ENCODE results near the gene MBD3L4.
"Not testable (repeated sequence)": the region's sequence is repeated elsewhere in the genome, so short reads cannot be mapped to it uniquely, and the experiment has no call there.

MBD3L4 gene

DNA sequence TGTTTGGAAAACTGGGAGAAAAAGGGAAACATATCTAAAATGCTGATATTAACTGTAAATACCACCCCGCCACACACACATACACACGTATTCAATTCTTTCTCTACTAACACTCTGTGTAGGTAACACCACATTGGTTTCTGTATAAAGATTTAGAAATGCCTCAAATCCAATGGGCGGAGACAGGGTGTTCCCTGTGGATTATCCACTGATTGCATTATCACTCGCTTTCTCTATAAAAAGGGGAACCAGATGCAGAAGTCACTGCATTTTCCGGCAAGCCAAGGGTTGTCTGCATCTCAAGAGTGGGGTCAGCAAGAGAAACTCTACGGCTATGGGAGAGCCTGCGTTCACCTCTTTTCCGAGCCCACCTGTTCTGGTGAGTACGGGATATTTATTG, 9.7 kb downstream of the MBD3L4 start, which contains the start of gene MBD3L5:
Gene MBD3L5, plus strand, starts transcription at position 301 of the 400 bp plus-strand sequence. Its CDS starts 34 bp downstream, at position 335.
- not testable (repeated sequence) for H3K27ac ChIP-seq (ENCODE audit: low read length); H3K9me3 ChIP-seq (ENCODE audit: insufficient read depth, low read depth, low read length)

DNA sequence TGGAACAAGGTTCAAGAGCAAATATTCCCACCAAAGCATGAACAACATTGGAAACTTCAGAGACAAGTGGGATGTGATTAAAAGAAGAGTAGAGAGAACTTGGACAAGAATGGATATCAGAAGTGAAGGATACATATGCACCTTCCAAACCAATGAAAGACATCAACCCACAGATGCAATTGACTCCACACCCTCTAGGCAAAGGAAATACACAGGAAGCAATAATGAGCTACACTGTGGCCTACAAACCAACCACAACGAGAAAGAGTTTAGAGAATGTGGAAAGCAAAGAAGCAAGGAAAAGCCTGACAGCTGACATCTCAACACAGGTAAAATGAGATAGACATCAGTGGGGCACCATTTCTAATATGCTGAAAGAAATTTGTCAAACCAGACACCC, 11.2 kb downstream of the MBD3L4 start:
- H3K4me3 ChIP-seq (ENCODE audit: low read length); H3K27me3 ChIP-seq (ENCODE audit: insufficient read depth, low read length); H3K4me1 ChIP-seq (ENCODE audit: insufficient read depth, low read length); H3K9ac ChIP-seq (ENCODE audit: low read depth, low read length); H3K36me3 ChIP-seq (ENCODE audit: insufficient read depth, low read depth, low read length); H3K27ac ChIP-seq (ENCODE audit: low read length); H3K9me3 ChIP-seq (ENCODE audit: insufficient read depth, low read depth, low read length): not testable (repeated sequence)

More for the DNA sequence above, 9.7 kb downstream of the MBD3L4 start, which contains the start of gene MBD3L5:
- not testable (repeated sequence) for H3K27me3 ChIP-seq (ENCODE audit: insufficient read depth, low read length); H3K9ac ChIP-seq (ENCODE audit: low read depth, low read length); H3K4me3 ChIP-seq (ENCODE audit: low read length); H3K36me3 ChIP-seq (ENCODE audit: insufficient read depth, low read depth, low read length); H3K4me1 ChIP-seq (ENCODE audit: insufficient read depth, low read length)

DNA sequence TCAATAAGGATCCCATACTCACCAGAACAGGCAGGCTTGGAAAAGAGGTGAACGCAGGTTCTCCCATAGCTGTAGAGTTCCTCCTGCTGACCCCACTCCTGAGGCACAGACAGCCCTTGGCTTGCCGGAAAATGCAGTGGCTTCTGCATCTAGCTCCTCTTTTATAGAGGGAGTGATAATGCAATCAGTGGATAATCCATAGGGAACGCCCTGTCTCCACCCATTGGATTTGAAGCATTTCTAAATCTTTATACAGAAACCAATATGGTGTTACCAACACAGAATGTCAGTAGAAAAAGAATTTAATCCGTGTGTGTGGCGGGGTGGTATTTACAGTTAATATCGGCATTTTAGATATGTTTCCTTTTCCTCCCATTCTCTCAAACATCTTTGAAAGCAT, 18.6 kb downstream of the MBD3L4 start, which contains the start of gene MBD3L2B:
Gene MBD3L2B, minus strand, starts transcription at position 101 of the 400 bp plus-strand sequence. Its CDS starts 34 bp downstream, at position 67.
- not testable (repeated sequence) for H3K9ac ChIP-seq (ENCODE audit: low read depth, low read length); H3K27ac ChIP-seq (ENCODE audit: low read length); H3K4me3 ChIP-seq (ENCODE audit: low read length); H3K27me3 ChIP-seq (ENCODE audit: insufficient read depth, low read length); H3K36me3 ChIP-seq (ENCODE audit: insufficient read depth, low read depth, low read length); H3K4me1 ChIP-seq (ENCODE audit: insufficient read depth, low read length)
- H3K9me3 ChIP-seq (ENCODE audit: insufficient read depth, low read depth, low read length) = peaks cover 25% of the 10 kb centered on the region

DNA sequence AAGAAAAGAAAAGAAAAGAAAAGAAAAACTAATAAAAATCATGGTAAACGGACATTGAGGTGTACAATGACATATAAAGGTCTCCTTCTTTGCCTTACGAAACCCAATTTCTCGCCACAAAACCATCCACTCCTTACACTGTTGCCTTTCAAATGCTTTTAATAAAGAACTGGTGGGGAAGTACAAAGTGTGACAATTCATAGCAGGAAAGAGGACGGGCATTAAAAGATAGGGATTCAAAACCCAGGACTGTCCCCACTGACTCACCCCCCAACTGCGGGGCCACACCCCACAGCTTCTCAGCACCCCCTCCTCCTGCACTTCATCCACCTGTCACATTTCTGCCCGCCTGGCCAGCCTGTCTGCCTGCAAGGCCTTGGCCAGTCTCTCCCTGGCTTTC, 21.2 kb downstream of the MBD3L4 start:
- H3K36me3 ChIP-seq (ENCODE audit: insufficient read depth, low read depth, low read length) = no peaks in the 10 kb centered on the region
- no peak overlapping the region for H3K9ac ChIP-seq (ENCODE audit: low read depth, low read length)
- H3K27me3 ChIP-seq (ENCODE audit: insufficient read depth, low read length) = no peaks in the 10 kb centered on the region
- no peak overlapping the region for H3K27ac ChIP-seq (ENCODE audit: low read length)
- H3K9me3 ChIP-seq (ENCODE audit: insufficient read depth, low read depth, low read length) = peaks cover 47% of the 10 kb centered on the region
- H3K4me1 ChIP-seq (ENCODE audit: insufficient read depth, low read length) = no peaks in the 10 kb centered on the region
- no peak overlapping the region for H3K4me3 ChIP-seq (ENCODE audit: low read length)

DNA sequence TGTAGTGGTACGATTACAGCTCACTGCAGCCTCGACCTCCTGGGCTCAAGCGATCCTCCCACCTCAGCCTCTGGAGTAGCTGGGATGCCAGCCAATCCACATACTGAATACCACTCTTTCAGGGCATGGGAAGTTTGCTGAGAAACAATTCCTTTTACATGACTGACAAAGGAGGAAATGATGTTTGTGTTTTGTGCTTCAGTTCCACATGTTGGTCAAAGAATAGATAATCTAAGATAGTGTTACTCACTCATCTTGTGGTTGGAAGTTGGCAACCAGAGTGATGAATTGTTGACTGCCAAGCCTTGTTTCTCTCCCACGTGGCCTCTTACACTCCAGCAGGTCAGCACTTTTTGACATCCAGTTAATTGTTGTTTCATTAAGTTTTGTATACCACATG, 26.3 kb downstream of the MBD3L4 start:
- no peak overlapping the region for H3K9ac ChIP-seq (ENCODE audit: low read depth, low read length)
- no peaks in the 10 kb centered on the region for H3K4me1 ChIP-seq (ENCODE audit: insufficient read depth, low read length)
- H3K4me3 ChIP-seq (ENCODE audit: low read length) = no peak overlapping the region
- H3K27ac ChIP-seq (ENCODE audit: low read length) = no peak overlapping the region
- no peaks in the 10 kb centered on the region for H3K27me3 ChIP-seq (ENCODE audit: insufficient read depth, low read length)
- H3K36me3 ChIP-seq (ENCODE audit: insufficient read depth, low read depth, low read length) = no peaks in the 10 kb centered on the region
- peaks cover 85% of the 10 kb centered on the region for H3K9me3 ChIP-seq (ENCODE audit: insufficient read depth, low read depth, low read length)

DNA sequence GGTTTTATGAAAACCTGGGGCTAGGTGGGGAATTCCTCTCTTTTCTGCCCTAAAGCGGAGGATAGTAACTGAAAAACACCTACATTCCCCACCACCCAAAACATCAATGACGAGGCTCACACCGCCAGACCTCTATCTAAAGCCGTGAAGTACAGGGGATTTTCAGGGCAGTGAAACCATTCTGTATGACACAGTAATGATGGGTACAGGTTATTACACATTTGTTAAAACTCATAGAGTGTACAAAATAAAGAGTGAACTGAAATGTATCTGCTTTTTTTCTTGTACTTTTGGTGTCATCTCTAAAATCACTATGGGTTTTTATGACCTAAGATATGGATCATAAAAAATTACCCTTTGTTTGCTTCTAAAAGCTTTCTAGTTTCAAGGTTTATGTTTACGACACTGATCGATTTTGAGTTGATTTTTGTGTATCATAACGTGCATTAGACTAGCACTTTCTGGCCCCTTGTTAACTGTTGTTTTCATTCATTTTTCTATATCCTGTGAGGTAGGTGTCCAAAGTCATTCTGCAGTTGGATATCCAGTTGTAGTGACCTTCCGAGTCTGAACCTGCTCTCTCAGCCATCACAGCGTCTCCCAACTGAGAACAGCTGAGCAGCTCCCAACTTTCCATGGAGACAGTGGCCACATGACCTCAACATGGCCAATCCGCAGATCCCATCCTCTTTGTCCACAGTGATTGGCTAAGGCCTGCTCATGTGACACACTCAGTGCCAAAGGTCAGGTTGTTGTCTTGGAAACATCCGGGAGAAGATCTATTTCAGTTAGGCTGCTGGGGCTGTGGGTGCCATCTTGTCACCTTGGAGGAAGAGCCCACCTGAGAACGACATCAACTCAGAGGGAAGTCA, 29.0 kb downstream of the MBD3L4 start:
- Histone ChIP-seq H3K4me3 (ENCODE audit: low read length) (no peak overlapping the region), H3K27ac (ENCODE audit: low read length) (no peak overlapping the region), H3K9me3 (ENCODE audit: insufficient read depth, low read depth, low read length) (peaks cover 78% of the 10 kb centered on the region), H3K27me3 (ENCODE audit: insufficient read depth, low read length) (no peaks in the 10 kb centered on the region), H3K9ac (ENCODE audit: low read depth, low read length) (no peak overlapping the region), H3K4me1 (ENCODE audit: insufficient read depth, low read length) (no peaks in the 10 kb centered on the region), H3K36me3 (ENCODE audit: insufficient read depth, low read depth, low read length) (no peaks in the 10 kb centered on the region)

DNA sequence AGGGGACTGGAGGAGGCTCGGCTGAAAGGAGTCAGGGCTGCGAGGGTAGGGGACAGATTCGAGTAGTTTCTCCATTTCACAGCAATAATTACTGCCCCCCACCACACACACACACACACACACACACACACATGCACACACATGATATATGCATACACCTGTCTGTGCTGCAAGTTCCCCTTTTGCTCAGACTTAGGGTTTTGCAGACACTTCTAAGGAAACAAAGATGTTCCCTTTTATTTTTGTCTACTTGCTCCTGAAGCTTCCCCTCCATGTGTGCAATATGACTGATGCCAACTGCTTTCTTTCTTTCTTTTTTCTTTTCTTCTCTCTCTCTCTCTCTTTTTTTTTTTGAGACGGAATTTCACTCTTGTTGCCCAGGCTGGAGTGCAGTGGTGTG, 32.1 kb downstream of the MBD3L4 start:
- Histone ChIP-seq H3K9me3 (ENCODE audit: insufficient read depth, low read depth, low read length) (peaks cover 70% of the 10 kb centered on the region), H3K27ac (ENCODE audit: low read length) (no peak overlapping the region), H3K4me3 (ENCODE audit: low read length) (no peak overlapping the region)

DNA sequence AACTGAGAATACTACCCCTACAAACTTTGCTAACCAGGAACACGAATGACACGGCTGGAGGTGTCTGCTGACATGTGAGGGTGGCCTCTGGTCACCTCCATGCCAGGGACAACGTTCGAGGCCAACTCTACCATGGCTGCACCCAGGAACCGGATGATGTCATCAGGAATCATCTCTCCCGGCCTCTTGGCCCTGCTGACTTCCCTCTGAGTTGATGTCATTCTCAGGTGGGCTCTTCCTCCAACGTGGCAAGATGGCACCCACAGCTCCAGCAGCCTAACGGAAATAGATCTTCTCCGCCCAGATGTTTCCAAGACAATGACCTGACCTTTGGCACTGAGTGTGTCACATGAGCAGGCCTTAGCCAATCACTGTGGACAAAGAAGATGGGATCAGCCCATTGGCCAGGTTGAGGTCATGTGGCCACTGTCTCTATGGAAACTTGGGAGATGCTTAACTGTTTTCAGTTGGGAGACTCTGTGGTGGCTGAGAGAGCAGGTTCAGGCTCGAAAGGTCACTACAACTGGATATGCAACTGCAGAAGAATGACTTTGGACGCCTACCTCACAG, 33.8 kb downstream of the MBD3L4 start:
- Histone ChIP-seq H3K36me3 (ENCODE audit: insufficient read depth, low read depth, low read length) (no peaks in the 10 kb centered on the region), H3K4me3 (ENCODE audit: low read length) (no peak overlapping the region), H3K27ac (ENCODE audit: low read length) (no peak overlapping the region), H3K4me1 (ENCODE audit: insufficient read depth, low read length) (no peaks in the 10 kb centered on the region), H3K9me3 (ENCODE audit: insufficient read depth, low read depth, low read length) (peaks cover 68% of the 10 kb centered on the region), H3K27me3 (ENCODE audit: insufficient read depth, low read length) (no peaks in the 10 kb centered on the region), H3K9ac (ENCODE audit: low read depth, low read length) (no peak overlapping the region)

More for the DNA sequence above, 32.1 kb downstream of the MBD3L4 start:
- no peaks in the 10 kb centered on the region for H3K36me3 ChIP-seq (ENCODE audit: insufficient read depth, low read depth, low read length)
- H3K9ac ChIP-seq (ENCODE audit: low read depth, low read length) = no peak overlapping the region
- H3K4me1 ChIP-seq (ENCODE audit: insufficient read depth, low read length) = no peaks in the 10 kb centered on the region
- no peaks in the 10 kb centered on the region for H3K27me3 ChIP-seq (ENCODE audit: insufficient read depth, low read length)

DNA sequence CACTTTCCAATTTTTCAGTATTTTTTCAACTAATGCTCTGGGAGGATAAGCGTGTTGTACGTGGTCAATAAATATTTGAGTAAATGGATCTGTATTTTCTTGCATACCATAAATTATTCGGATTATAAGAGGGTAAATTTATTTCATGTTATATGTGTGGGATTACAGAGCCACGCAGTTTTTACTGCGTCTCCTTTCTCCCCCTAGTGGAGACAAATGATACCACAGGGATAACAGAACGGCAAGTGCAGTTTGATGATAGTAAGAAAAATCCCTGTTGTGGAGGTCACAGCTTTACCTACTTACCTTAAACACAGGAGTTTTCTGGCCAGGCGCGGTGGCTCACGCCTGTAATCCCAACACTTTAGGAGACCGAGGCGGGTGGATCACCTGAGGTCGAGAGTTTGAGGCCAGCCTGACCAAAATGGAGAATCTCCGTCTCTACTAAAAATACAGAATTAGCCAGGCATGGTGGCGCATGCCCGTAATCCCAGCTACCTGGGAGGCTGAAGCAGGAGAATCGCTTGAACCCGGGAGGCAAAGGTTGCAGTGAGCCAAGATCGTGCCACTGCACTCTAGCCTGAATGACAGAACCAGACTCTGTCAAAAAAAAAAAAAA, 35.6 kb downstream of the MBD3L4 start:
- H3K4me1 ChIP-seq (ENCODE audit: insufficient read depth, low read length) = no peaks in the 10 kb centered on the region
- H3K9ac ChIP-seq (ENCODE audit: low read depth, low read length) = no peak overlapping the region
- no peak overlapping the region for H3K27ac ChIP-seq (ENCODE audit: low read length)
- H3K9me3 ChIP-seq (ENCODE audit: insufficient read depth, low read depth, low read length) = peaks cover 78% of the 10 kb centered on the region
- H3K27me3 ChIP-seq (ENCODE audit: insufficient read depth, low read length) = no peaks in the 10 kb centered on the region
- H3K4me3 ChIP-seq (ENCODE audit: low read length) = no peak overlapping the region
- no peaks in the 10 kb centered on the region for H3K36me3 ChIP-seq (ENCODE audit: insufficient read depth, low read depth, low read length)

DNA sequence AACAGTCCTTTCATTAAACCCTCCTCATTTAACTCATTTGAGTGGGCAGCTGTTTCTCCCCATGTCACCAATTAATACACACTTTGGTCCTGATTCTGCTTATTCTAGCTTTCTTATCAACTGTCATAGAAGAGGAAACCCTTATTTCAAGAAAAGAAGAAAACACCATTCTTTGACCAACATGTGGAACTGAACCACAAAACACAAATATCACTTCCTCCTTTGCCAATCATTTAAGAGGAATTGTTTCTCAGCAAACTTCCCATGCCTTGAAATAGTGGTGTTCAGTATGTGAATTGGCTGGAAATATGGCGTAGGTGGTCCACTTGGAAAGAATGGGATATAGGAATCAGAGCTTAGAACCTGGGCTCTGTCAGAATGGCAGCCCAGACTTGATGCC, 39.2 kb downstream of the MBD3L4 start:
- Histone ChIP-seq H3K27ac (ENCODE audit: low read length) (no peak overlapping the region), H3K4me3 (ENCODE audit: low read length) (no peak overlapping the region), H3K9ac (ENCODE audit: low read depth, low read length) (no peak overlapping the region), H3K36me3 (ENCODE audit: insufficient read depth, low read depth, low read length) (no peaks in the 10 kb centered on the region), H3K27me3 (ENCODE audit: insufficient read depth, low read length) (no peaks in the 10 kb centered on the region), H3K4me1 (ENCODE audit: insufficient read depth, low read length) (no peaks in the 10 kb centered on the region), H3K9me3 (ENCODE audit: insufficient read depth, low read depth, low read length) (peaks cover 80% of the 10 kb centered on the region)

DNA sequence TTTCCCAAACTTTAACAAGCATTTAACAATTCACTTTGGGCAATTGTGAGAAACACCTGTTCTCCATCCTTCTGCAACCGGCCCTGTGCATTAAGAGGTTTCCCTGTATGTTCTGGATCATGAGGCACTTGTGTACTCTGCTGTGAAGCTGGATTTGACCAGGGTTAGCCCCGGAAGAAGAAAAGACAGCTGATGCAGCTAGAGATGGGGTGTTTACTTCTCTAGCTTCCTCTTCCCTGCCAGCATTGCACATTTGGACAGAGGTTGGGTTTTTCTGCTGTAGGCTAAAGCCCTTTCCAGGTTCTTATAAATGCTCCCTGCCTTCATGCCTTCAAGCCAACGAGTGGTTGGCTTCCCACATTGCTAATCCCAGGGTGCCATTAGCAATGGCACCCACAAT, 39.6 kb downstream of the MBD3L4 start:
- no peak overlapping the region; the same call in 1 of the 2 replicates for H3K4me3 ChIP-seq (ENCODE audit: low read length)
- no peaks in the 10 kb centered on the region for H3K4me1 ChIP-seq (ENCODE audit: insufficient read depth, low read length)
- no peaks in the 10 kb centered on the region for H3K36me3 ChIP-seq (ENCODE audit: insufficient read depth, low read depth, low read length)
- no peak overlapping the region for H3K9ac ChIP-seq (ENCODE audit: low read depth, low read length)
- no peaks in the 10 kb centered on the region for H3K27me3 ChIP-seq (ENCODE audit: insufficient read depth, low read length)
- H3K27ac ChIP-seq (ENCODE audit: low read length) = no peak overlapping the region
- peaks cover 84% of the 10 kb centered on the region for H3K9me3 ChIP-seq (ENCODE audit: insufficient read depth, low read depth, low read length)
